Activated naive CD4-positive, alpha-beta T cell (primary cell): ENCODE results near the gene FEN1.

Source experiments
- DNase-seq, 4 experiments: peaks; one replicate each; lab custom pipeline; 2025; lab: John Stamatoyannopoulos, UW

Gene FEN1, protein sequence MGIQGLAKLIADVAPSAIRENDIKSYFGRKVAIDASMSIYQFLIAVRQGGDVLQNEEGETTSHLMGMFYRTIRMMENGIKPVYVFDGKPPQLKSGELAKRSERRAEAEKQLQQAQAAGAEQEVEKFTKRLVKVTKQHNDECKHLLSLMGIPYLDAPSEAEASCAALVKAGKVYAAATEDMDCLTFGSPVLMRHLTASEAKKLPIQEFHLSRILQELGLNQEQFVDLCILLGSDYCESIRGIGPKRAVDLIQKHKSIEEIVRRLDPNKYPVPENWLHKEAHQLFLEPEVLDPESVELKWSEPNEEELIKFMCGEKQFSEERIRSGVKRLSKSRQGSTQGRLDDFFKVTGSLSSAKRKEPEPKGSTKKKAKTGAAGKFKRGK

DNA sequence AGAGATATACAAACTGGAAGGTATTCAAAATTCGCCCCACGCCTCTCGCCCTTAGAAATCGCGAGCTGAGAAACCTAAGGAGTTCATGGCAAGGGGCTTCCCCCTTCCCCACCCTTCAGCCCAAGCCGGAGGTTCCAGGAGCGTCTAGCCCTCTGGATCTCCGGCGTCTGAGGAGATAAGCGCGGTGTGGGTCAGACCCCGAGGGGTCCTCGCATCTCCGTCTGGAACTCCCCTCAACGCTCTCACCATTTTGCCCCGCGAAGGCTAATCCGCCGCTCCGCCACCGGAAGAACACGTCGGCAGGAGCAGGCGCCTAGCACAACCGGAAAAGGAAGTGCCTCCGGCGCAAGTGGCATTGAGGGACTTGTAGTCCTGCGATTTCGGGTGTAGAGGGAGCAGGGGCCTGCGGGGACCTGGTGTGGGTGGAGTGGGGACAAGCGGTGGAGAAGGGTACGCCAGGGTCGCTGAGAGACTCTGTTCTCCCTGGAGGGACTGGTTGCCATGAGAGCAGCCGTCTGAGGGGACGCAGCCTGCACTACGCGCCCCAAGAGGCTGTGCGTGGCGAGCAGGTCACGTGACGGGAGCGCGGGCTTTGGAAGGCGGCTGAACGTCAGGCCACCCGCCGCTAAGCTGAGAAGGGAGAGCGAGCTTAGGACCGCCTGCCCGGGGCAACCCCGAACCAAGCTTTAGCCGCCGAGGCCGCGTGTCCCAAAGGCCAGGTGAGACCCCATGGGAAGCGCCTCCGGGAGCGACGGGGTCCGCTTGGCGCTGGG lies at the start of gene FEN1, which contains the start of gene TMEM258:
FEN1 (plus strand) TSS at position 602 of the 773 bp plus-strand sequence. CDS start 2,451 bp downstream, outside the sequence.
TMEM258 (minus strand) TSS at position 290 of the 773 bp plus-strand sequence; CDS start at position 249, 41 bp downstream.
- DNase-seq: peak; percentile 76 to 90 (median 78)

DNA sequence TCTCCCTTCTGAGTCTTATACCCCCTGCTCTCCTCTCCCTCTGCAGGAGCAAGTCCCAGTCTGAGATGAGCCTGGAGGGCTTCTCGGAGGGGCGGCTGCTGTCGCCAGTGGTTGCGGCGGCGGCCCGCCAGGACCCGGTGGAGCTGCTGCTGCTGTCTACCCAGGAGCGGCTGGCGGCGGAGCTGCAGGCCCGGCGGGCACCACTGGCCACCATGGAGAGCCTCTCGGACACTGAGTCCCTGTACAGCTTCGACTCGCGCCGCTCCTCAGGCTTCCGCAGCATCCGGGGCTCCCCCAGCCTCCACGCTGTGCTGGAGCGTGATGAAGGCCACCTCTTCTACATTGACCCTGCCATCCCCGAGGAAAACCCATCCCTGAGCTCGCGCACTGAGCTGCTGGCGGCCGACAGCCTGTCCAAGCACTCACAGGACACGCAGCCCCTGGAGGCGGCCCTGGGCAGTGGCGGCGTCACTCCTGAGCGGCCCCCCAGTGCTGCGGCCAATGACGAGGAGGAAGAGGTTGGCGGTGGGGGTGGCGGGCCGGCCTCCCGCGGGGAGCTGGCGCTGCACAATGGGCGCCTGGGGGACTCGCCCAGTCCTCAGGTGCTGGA lies 49.1 kb upstream of the FEN1 start:
- DNase-seq: no peak

DNA sequence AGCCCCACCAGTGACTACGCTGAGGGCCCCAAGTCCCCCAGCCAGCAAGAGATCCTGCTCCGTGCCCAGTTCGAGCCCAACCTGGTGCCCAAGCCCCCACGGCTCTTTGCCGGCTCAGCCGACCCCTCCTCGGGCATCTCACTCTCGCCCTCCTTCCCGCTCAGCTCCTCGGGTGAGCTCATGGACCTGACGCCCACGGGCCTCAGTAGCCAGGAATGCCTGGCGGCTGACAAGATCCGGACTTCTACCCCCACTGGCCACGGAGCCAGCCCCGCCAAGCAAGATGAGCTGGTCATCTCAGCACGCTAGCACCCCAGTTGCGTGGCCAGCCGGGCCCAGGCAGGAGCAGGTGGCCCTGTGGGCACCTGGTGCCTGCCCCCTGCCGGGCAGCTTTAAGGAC lies 48.5 kb upstream of the FEN1 start:
- no peak for DNase-seq

DNA sequence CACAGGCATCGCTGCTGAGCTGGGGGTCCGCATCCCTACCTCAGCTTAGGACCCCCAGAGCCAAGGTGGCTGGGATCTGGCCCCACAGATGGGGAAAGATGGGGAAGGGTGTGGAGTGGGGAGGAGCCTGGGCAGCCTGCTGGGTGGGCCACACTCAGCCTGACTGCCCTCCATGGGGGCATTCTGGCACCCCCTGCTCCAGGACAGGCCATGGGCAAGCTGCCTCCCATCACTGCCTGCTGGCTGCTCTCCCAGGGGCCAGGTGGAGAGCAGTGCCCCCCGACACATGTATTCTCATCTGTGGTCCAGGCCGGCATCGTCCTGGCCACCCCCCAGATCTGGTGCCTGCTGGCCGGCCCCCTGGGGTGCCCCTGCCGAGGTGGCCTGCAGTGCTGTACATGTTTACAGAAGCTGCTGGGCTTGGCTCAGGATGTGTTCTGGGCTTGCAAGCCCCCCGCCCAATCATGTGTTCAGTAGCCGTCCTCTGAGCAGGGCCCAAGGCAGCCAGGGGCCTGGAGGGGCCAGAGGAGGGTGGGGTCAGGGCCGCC lies 48.0 kb upstream of the FEN1 start:
- no peak for DNase-seq

DNA sequence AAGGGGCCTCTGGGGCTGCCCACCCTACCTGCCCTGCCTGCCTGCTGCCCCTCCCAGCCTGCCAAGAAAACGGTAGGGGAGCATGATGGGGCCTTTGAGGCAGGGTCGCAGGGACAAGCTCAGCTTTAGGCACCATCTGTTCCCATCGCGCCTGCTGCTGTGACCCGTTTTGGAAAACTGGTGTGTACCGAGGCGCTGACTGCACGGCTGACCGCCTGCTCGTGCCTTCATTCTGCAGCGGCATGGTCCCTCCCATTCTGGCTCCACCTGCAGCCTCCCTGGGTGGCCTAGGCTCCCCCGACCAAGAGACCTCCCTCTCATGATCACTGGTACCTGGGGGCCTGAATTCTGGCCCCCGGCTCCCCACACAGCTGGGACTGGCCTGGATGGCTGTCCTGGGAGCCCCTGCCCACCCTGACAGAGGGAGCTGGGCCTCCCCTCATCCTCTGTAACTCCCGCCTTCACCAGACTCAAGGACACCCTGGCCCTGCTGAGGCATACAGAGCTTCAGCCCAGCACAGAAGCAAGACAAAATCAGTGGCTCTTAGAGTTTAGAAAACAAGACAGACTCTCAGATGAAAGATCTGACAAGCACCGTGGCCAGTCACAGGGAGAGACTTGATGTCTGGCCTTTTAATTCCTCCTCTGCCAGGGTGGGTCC lies 46.8 kb upstream of the FEN1 start:
- DNase-seq: no peak

DNA sequence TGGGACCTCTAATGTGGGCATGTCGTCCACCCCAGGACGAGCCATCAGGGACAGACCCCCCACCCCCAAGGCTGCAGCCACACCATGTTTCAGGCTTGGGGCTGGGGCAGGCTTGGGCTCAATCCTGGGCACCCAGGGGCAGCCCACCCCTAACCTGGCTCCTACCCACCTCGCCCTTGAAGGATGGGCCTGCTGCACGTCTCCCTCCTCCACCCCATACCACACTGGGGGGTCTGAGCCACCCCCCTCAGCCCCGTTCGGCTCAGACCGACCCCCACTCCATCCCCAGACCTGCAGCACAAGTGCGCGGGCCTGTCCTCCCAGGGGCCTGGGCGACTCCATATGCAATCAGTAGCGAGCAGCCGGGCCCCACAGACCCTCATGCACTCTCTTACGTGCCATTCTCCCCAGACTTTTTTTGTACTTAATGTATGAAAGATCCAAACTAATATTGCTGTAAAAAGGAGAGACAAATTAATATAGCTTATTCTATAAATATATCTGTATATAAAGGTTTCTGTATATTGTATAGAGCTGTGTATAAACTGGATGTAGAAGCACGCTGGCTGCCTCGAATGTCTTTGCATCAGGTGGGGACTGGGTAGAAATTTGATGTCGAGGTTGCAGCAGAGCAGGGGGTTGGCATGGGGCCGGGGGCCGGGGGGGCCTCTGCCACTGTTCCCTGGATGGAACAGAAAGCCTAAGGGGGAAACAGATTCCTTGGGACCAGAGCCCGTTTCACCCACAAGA lies 46.1 kb upstream of the FEN1 start:
- DNase-seq: no peak

DNA sequence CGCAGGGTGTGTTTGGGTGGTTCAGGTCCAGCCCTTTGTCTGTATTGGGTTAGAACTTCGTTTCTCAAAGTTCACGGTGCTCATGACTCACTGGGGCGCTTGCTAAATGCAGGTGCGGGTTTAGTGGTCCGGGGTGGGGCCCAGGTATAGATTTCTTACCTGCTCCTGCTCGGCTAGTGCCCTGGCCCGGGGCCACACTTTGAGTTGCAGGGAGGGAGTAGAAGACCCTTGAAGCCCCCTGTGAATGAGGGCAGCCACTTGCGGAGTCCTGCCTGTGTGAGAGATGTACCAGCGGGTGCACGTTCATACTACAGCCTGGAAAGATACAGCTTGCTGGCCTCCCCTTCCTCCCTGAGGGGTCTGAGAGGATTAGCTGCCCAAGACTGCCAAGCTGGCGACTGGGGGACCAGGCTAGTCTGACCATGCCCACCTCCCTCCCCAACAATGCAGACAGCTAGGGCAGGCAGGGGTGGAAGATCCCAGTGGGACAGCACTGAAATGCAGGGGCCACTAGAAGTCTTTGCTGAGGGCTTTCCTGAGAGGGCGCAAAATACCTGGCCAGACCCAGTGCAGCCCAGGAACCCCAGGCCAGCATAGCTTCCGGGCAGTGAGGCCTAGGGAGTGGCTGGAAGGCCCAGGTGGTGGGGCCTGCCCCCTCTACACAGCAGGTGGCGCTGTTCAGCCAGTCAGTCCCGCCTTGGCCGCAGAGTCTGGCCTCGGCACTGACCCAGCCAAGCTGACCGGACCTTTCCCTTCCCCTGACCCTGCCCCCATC lies 45.3 kb upstream of the FEN1 start:
- peak in 1 of 4 experiments; percentile 21 for DNase-seq

DNA sequence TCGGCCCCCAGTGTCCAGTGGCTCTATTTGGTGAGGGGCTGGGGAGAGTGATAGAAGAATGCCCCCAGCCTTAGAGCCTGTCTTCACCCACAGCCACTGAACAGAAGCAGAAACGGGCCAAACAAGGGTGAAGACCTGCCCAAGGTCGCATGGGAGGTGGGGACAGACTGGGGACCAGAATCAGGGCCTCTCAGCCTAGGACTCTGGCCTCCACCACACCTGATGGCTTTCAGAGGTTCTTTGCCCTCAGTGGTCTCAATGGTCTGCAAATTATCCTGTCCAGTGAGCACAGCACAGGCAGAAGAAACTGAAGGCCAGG lies 44.8 kb upstream of the FEN1 start:
- DNase-seq: no peak

DNA sequence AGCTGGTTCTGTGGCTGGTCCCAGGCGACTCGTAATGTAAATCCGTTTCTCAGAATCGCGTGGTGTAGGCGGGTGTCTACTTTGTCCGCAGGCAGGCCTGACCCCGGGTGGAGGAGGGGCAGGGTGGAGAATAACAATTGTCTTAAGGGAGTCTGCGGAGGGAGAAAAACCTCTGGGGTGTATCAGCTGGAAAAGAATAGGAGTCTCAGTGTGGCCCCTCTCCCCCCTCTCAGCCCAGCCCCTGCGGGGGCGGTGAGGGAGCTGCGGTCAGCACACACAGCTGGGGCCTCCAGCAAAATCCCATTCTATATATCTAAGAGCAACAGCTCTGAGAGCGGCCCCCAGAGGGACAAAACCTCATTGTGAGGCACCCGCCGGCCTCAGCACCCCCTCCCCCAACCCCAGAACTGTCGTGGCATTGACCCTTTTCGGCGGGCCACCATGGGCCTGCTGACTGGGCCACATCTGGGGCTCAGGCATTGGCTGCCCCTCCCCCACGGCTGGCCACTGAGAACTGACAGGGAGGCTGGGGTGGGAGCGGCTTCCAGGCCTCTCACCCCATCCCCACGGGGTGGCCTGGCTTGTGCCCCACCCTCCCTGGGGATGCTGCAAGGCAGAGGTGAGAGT lies 43.0 kb upstream of the FEN1 start:
- no peak for DNase-seq

DNA sequence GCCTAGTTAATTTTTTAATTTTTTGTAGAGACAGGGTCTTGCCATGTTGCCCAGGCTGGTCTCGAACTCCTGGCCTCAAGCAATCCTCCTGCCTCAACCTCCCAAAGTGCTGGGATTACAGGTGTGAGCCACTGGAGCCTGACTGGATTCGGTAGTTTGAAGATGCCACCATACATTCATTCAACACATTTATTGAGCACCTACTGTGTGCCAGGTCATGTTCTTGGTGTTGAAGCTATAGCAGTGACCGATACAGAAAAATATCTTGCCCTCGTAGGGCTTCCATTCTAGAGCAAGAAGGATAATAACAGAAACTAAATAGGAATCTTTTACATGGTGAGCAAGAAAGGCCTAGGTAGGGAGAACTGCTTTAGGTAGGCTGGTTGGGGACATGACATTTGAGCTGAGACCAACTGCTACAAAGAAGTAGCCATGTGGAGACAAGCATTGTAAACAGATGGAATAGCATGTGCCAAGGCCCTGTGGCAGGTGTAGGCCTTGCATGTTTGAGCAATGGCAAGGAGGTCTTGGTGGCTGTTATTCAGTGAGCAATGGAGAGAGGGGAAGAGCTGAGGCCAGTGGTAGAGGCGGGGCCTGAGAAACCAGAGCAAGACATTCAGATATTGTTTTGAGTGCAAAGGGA lies 42.0 kb upstream of the FEN1 start:
- DNase-seq: no peak

DNA sequence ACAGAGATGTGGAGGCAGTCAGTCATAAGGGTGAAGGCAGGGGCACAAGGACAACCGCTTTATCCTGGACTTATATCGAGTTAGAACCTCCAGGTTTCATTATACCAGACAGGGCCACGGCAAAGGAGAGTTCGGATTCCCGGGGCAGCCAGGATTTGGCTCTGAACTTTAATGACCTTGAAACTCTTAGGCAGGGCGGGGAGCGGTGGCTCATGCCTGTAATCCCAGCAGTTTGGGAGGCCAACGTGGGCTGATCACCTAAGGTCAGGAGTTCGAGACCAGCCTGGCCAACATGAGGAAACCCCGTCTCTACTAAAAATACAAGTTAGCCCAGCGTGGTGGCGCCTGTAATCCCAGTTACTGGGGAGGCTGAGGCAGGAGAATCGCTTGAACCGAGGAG lies 41.3 kb upstream of the FEN1 start:
- no peak for DNase-seq

DNA sequence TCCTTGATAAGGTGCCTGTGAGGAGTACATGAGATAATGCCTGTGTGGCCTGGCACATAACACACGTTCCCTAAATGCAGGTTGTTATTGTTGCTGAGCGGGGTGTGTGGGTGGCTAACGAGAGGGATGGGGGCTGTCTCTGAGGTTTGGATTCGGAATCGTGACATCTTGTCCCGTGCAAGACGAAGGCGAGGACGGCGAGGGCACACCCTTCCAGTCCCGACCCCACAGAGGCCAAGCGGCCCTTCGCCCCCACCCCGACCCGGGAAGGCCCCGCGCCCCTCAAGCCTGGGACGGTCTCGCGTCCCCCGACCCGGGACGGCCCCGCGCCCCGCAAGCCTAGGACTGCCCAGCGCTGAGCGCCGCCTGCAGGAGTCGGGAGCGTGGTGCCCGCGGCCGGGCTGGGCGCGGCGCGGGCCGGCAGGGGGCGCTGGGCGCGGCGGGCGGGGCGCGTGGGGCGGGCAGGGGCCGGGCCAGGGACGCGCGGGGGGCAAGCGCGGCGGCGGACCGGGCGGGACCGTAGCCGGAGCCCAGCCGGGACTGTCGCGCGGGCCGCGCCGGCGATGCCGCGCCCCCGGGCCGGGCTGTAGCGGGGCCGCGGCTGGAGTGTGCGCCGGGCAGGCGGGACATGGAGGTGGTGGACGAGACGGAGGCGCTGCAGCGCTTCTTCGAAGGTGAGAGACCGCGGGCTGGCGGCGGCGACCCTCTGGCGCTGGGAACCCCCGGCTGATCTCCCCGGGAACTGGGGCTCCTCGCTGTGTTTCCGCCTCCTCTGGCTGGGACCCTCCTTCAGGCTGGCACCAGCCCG lies 40.4 kb upstream of the FEN1 start, which contains the start of gene MYRF:
MYRF (plus strand) TSS at position 520 of the 808 bp plus-strand sequence; CDS start at position 629, 109 bp downstream.
- DNase-seq: peak; percentile 13 to 57 (median 20)

DNA sequence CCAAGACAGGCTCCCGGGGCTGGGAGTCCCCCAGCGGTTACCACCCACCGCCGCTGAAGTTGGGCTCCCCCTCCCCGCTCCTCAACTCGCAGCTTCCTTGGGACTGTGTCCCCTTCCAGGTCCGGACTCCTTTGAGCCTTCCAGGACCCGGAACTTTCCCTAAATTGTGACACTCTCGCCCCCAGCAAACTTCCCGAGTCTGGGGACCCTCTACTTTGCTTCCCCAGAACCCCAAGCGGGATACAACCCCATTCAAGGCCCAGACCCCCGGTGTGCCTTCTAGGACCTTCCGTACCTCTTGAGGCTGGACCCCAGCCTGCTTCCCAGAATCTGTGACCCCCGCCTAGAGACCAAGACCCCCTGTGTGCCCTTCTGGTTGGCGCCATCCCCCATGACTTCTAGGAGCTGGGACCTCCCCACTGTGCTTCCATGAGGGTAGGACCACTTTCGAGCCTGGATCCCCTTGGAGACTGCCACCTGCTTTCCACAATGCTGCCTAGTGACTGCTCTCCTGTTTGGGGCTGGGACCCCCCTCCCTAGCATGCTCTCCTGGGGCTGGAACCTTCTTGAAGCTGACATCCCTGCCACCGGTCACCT lies 39.7 kb upstream of the FEN1 start:
- no peak for DNase-seq

DNA sequence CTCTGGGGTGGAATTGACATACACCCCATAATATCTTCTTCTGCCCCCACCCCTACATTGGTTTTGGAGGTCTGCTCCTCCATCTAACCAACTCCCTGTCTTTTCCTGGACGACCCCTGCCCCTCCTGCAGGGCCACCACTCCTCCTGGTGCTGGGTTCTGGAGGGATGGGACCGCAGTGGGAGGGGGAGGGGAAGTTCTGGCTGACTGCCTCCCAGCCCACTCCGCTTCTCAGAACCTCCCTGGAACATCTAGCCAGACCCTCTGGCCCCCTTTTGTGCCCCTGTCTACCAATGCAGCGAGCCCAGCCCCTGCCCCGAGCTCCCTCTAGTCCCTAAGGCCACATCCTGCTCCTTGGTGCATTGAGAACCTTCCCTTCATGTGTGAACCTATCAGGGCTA lies 39.0 kb upstream of the FEN1 start:
- no peak for DNase-seq

DNA sequence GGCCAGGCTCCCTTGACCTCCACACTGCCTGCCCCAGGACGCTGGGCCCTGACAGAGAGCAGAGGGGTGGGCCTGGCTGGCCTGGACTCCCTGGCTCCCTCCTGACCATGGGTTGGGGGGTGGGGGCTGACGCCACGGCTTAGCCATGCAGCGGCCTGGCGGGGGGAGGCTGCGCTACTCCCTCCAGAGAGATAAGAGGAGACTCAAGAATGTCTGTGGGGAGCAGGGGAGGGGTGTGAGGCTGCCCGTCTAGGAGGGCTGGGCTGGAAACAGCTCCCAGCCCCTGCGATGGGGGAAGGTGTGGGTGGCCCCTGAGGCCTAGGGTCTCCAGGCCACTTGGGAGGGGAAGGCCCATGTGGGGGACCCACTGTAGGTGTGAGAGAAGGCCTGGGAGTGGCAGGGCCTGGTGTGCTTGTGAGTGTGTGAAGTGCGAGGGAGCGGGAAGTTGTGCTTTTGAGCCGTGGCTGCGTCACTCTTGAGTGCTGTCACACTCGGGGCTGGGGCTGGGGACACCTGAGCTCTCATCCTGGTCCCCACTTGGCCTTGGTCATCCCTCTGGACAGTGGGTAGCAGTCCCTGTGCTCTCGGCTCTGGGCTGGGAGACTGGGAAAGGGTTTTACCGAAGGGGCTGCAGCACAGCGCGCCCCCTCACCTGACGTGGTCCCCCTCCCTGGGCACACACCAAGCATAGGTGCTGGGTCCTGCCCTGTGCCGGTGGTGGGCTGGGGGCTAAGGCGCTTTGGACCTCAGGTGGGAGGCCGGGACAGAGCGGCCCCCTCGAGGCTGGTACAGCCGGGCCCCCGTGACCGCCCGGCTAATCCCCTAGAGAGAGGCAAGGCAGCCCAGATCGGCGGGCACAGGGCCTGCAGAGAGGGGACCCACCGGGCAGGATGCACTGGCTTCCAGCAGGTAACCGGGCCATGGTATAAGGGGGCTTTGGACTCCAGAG lies 37.9 kb upstream of the FEN1 start:
- DNase-seq: no peak

DNA sequence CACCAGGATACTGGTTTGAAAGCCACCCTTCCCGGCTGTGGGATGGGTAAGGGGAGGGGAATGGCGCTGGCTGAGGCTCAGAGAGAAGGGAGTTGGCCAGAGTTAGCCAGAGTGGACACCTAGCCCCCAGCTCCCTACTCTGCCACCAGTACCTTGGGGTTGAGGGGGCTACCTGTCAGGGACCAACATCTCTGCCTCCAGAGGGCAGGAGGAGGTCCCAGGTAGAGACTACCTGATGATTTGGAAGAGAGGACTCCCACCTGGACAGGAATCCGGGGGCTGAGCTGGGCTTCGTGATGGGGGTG lies 36.6 kb upstream of the FEN1 start:
- no peak for DNase-seq
